ENCODE data around the gene CD226.
A peak's percentile ranks its signal among the peaks of the same experiment; 100 is the strongest.
"Not testable (repeated sequence)": the region's sequence is repeated elsewhere in the genome, so short reads cannot be mapped to it uniquely, and the experiment has no call there.

The CD226 gene

GRCh38 chr18:69840001-69840400 lies 107.7 kb downstream of the CD226 start:
- peaks cover 4% of the 10 kb centered on the region; the same call in 1 of the 2 replicates for H3K4me1 ChIP-seq (ENCODE audit: control insufficient read depth, insufficient read depth, low read length)
- no peaks in the 10 kb centered on the region for H3K36me3 ChIP-seq (ENCODE audit: control insufficient read depth, insufficient read depth, low read length)
- no peak overlapping the region for H3K9ac ChIP-seq (ENCODE audit: low read length)
- no peaks in the 10 kb centered on the region for H3K9me3 ChIP-seq (ENCODE audit: control insufficient read depth, insufficient read depth, low read depth, low read length)
- H3K27ac ChIP-seq (ENCODE audit: low read depth, low read length): no peak overlapping the region
- H3K4me3 ChIP-seq (ENCODE audit: low read depth, low read length): no peak overlapping the region
- no peaks in the 10 kb centered on the region for H3K27me3 ChIP-seq (ENCODE audit: control insufficient read depth, insufficient read depth, low read length)

- Histone ChIP-seq H3K27me3 (ENCODE audit: control insufficient read depth, insufficient read depth, low read length) (no peaks in the 10 kb centered on the region), H3K4me3 (ENCODE audit: low read depth, low read length) (peak overlapping the region; percentile 34), H3K36me3 (ENCODE audit: control insufficient read depth, insufficient read depth, low read length) (no peaks in the 10 kb centered on the region), H3K9me3 (ENCODE audit: control insufficient read depth, insufficient read depth, low read depth, low read length) (no peaks in the 10 kb centered on the region), H3K27ac (ENCODE audit: low read depth, low read length) (no peak overlapping the region), H3K4me1 (ENCODE audit: control insufficient read depth, insufficient read depth, low read length) (peaks cover 4% of the 10 kb centered on the region; the same call in 1 of the 2 replicates), H3K9ac (ENCODE audit: low read length) (no peak overlapping the region)
These were observed 108.2 kb downstream of the CD226 start for GRCh38 chr18:69839497-69839896.

GRCh38 chr18:69838620-69839411 lies 108.9 kb downstream of the CD226 start:
- Histone ChIP-seq H3K27ac (ENCODE audit: low read depth, low read length) (no peak overlapping the region), H3K4me3 (ENCODE audit: low read depth, low read length) (peak overlapping the region; percentile 34; the same call in 1 of the 2 replicates)

GRCh38 chr18:69838003-69838402 lies 109.7 kb downstream of the CD226 start:
- no peak overlapping the region for H3K27ac ChIP-seq (ENCODE audit: low read depth, low read length)
- H3K4me3 ChIP-seq (ENCODE audit: low read depth, low read length): peak overlapping the region; percentile 34; the same call in 1 of the 2 replicates
- no peaks in the 10 kb centered on the region for H3K9me3 ChIP-seq (ENCODE audit: control insufficient read depth, insufficient read depth, low read depth, low read length)
- H3K9ac ChIP-seq (ENCODE audit: low read length): no peak overlapping the region
- H3K27me3 ChIP-seq (ENCODE audit: control insufficient read depth, insufficient read depth, low read length): no peaks in the 10 kb centered on the region
- peaks cover 4% of the 10 kb centered on the region; the same call in 1 of the 2 replicates for H3K4me1 ChIP-seq (ENCODE audit: control insufficient read depth, insufficient read depth, low read length)
- H3K36me3 ChIP-seq (ENCODE audit: control insufficient read depth, insufficient read depth, low read length): no peaks in the 10 kb centered on the region

More at GRCh38 chr18:69838620-69839411, 108.9 kb downstream of the CD226 start:
- H3K36me3 ChIP-seq (ENCODE audit: control insufficient read depth, insufficient read depth, low read length): no peaks in the 10 kb centered on the region
- H3K9me3 ChIP-seq (ENCODE audit: control insufficient read depth, insufficient read depth, low read depth, low read length): no peaks in the 10 kb centered on the region
- peaks cover 4% of the 10 kb centered on the region; the same call in 1 of the 2 replicates for H3K4me1 ChIP-seq (ENCODE audit: control insufficient read depth, insufficient read depth, low read length)
- no peaks in the 10 kb centered on the region for H3K27me3 ChIP-seq (ENCODE audit: control insufficient read depth, insufficient read depth, low read length)
- no peak overlapping the region for H3K9ac ChIP-seq (ENCODE audit: low read length)

- not testable (repeated sequence) for H3K9ac ChIP-seq (ENCODE audit: low read length); H3K27ac ChIP-seq (ENCODE audit: low read depth, low read length)
These were observed 112.7 kb downstream of the CD226 start for GRCh38 chr18:69834980-69835379.

GRCh38 chr18:69830189-69830588 lies 117.5 kb downstream of the CD226 start:
- Histone ChIP-seq H3K4me1 (ENCODE audit: control insufficient read depth, insufficient read depth, low read length) (no peaks in the 10 kb centered on the region), H3K9me3 (ENCODE audit: control insufficient read depth, insufficient read depth, low read depth, low read length) (no peaks in the 10 kb centered on the region), H3K4me3 (ENCODE audit: low read depth, low read length) (no peak overlapping the region), H3K9ac (ENCODE audit: low read length) (no peak overlapping the region), H3K36me3 (ENCODE audit: control insufficient read depth, insufficient read depth, low read length) (no peaks in the 10 kb centered on the region), H3K27me3 (ENCODE audit: control insufficient read depth, insufficient read depth, low read length) (no peaks in the 10 kb centered on the region), H3K27ac (ENCODE audit: low read depth, low read length) (no peak overlapping the region)

More at GRCh38 chr18:69834980-69835379, 112.7 kb downstream of the CD226 start:
- not testable (repeated sequence) for H3K36me3 ChIP-seq (ENCODE audit: control insufficient read depth, insufficient read depth, low read length); H3K4me3 ChIP-seq (ENCODE audit: low read depth, low read length); H3K9me3 ChIP-seq (ENCODE audit: control insufficient read depth, insufficient read depth, low read depth, low read length); H3K4me1 ChIP-seq (ENCODE audit: control insufficient read depth, insufficient read depth, low read length); H3K27me3 ChIP-seq (ENCODE audit: control insufficient read depth, insufficient read depth, low read length)

- Histone ChIP-seq H3K9ac (ENCODE audit: low read length) (no peak overlapping the region), H3K4me1 (ENCODE audit: control insufficient read depth, insufficient read depth, low read length) (no peaks in the 10 kb centered on the region), H3K36me3 (ENCODE audit: control insufficient read depth, insufficient read depth, low read length) (no peaks in the 10 kb centered on the region), H3K4me3 (ENCODE audit: low read depth, low read length) (no peak overlapping the region), H3K27ac (ENCODE audit: low read depth, low read length) (no peak overlapping the region), H3K27me3 (ENCODE audit: control insufficient read depth, insufficient read depth, low read length) (no peaks in the 10 kb centered on the region), H3K9me3 (ENCODE audit: control insufficient read depth, insufficient read depth, low read depth, low read length) (0 out of 2 replicates have a peak, but pooled peaks cover 11% of the 10 kb centered on the region)
These were observed 127.1 kb downstream of the CD226 start for GRCh38 chr18:69820538-69820937.

GRCh38 chr18:69819460-69819859 lies 128.2 kb downstream of the CD226 start:
- H3K4me1 ChIP-seq (ENCODE audit: control insufficient read depth, insufficient read depth, low read length): no peaks in the 10 kb centered on the region
- H3K36me3 ChIP-seq (ENCODE audit: control insufficient read depth, insufficient read depth, low read length): no peaks in the 10 kb centered on the region
- H3K9ac ChIP-seq (ENCODE audit: low read length): no peak overlapping the region
- H3K4me3 ChIP-seq (ENCODE audit: low read depth, low read length): no peak overlapping the region
- no peak overlapping the region for H3K27ac ChIP-seq (ENCODE audit: low read depth, low read length)
- H3K27me3 ChIP-seq (ENCODE audit: control insufficient read depth, insufficient read depth, low read length): no peaks in the 10 kb centered on the region
- 0 out of 2 replicates have a peak, but pooled peaks cover 12% of the 10 kb centered on the region for H3K9me3 ChIP-seq (ENCODE audit: control insufficient read depth, insufficient read depth, low read depth, low read length)

GRCh38 chr18:69817335-69817940 lies 130.2 kb downstream of the CD226 start:
- Histone ChIP-seq H3K27me3 (ENCODE audit: control insufficient read depth, insufficient read depth, low read length) (no peaks in the 10 kb centered on the region), H3K9ac (ENCODE audit: low read length) (no peak overlapping the region), H3K4me1 (ENCODE audit: control insufficient read depth, insufficient read depth, low read length) (no peaks in the 10 kb centered on the region), H3K36me3 (ENCODE audit: control insufficient read depth, insufficient read depth, low read length) (no peaks in the 10 kb centered on the region), H3K27ac (ENCODE audit: low read depth, low read length) (no peak overlapping the region), H3K4me3 (ENCODE audit: low read depth, low read length) (no peak overlapping the region), H3K9me3 (ENCODE audit: control insufficient read depth, insufficient read depth, low read depth, low read length) (peaks cover 18% of the 10 kb centered on the region)

- H3K27ac ChIP-seq (ENCODE audit: low read depth, low read length): no peak overlapping the region
- no peak overlapping the region for H3K9ac ChIP-seq (ENCODE audit: low read length)
- H3K27me3 ChIP-seq (ENCODE audit: control insufficient read depth, insufficient read depth, low read length): no peaks in the 10 kb centered on the region
- H3K36me3 ChIP-seq (ENCODE audit: control insufficient read depth, insufficient read depth, low read length): no peaks in the 10 kb centered on the region
- no peak overlapping the region for H3K4me3 ChIP-seq (ENCODE audit: low read depth, low read length)
- H3K4me1 ChIP-seq (ENCODE audit: control insufficient read depth, insufficient read depth, low read length): no peaks in the 10 kb centered on the region
- peaks cover 7% of the 10 kb centered on the region for H3K9me3 ChIP-seq (ENCODE audit: control insufficient read depth, insufficient read depth, low read depth, low read length)
These were observed 132.8 kb downstream of the CD226 start for GRCh38 chr18:69814861-69815385.

- Histone ChIP-seq H3K9me3 (ENCODE audit: control insufficient read depth, insufficient read depth, low read depth, low read length) (peaks cover 7% of the 10 kb centered on the region), H3K36me3 (ENCODE audit: control insufficient read depth, insufficient read depth, low read length) (no peaks in the 10 kb centered on the region), H3K4me3 (ENCODE audit: low read depth, low read length) (no peak overlapping the region), H3K27me3 (ENCODE audit: control insufficient read depth, insufficient read depth, low read length) (no peaks in the 10 kb centered on the region), H3K9ac (ENCODE audit: low read length) (no peak overlapping the region), H3K4me1 (ENCODE audit: control insufficient read depth, insufficient read depth, low read length) (no peaks in the 10 kb centered on the region), H3K27ac (ENCODE audit: low read depth, low read length) (no peak overlapping the region)
These were observed 134.1 kb downstream of the CD226 start for GRCh38 chr18:69813559-69813958.
